Bone marrow (tissue), 2 donors: ENCODE measurements around the gene HCAR3.
"Not testable (repeated sequence)": the region's sequence is repeated elsewhere in the genome, so short reads cannot be mapped to it uniquely, and the experiment has no call there.

Source experiments
- DNase-seq, 2 donors: peaks; one replicate each; lab custom pipeline; 2025; lab: John Stamatoyannopoulos, UW

The HCAR3 gene

GRCh38 chr12:122716658-122717057 lies at the start of gene HCAR3:
Gene HCAR3 (minus strand): TSS chr12:122716811. CDS start chr12:122716737, 74 bp downstream.
- peak in 1 of 2 donors; percentile 25 for DNase-seq

GRCh38 chr12:122757568-122757967 lies 41.0 kb upstream of the HCAR3 start:
- no peak for DNase-seq

GRCh38 chr12:122754790-122755189 lies 38.2 kb upstream of the HCAR3 start:
- DNase-seq, result no peak

- peak in 1 of 2 donors; percentile 23 for DNase-seq
Observed at GRCh38 chr12:122753319-122753650, 36.7 kb upstream of the HCAR3 start.

GRCh38 chr12:122752464-122753318 lies 36.1 kb upstream of the HCAR3 start, which contains the start of gene DENR:
Gene DENR (plus strand): TSS chr12:122752824. CDS start chr12:122753702, 878 bp downstream.
- peak; percentile 93 to 97 for DNase-seq

- DNase-seq, result not testable (repeated sequence)
Observed at GRCh38 chr12:122750781-122751515, 34.3 kb upstream of the HCAR3 start.

- no peak for DNase-seq
Observed at GRCh38 chr12:122749569-122750332, 33.1 kb upstream of the HCAR3 start.

GRCh38 chr12:122747224-122748135 lies 30.9 kb upstream of the HCAR3 start:
- DNase-seq, result no peak

- DNase-seq, result no peak
Observed at GRCh38 chr12:122743895-122744525, 27.4 kb upstream of the HCAR3 start.

GRCh38 chr12:122740351-122740750 lies 23.7 kb upstream of the HCAR3 start:
- DNase-seq, result no peak

GRCh38 chr12:122738571-122738970 lies 22.0 kb upstream of the HCAR3 start:
- DNase-seq, result no peak

- DNase-seq, result no peak
Observed at GRCh38 chr12:122732611-122733010, 16.0 kb upstream of the HCAR3 start.

- no peak for DNase-seq
Observed at GRCh38 chr12:122732170-122732569, 15.6 kb upstream of the HCAR3 start.

- no peak for DNase-seq
Observed at GRCh38 chr12:122730215-122731014, 13.8 kb upstream of the HCAR3 start, which contains the start of gene HCAR1. Gene HCAR1 (minus strand): TSS chr12:122730844. CDS start chr12:122730339, 505 bp downstream.

GRCh38 chr12:122729583-122730214 lies 13.1 kb upstream of the HCAR3 start:
- DNase-seq, result no peak

GRCh38 chr12:122726080-122726558 lies 9.5 kb upstream of the HCAR3 start:
- DNase-seq, result peak in 1 of 2 donors; percentile 90

- DNase-seq, result no peak
Observed at GRCh38 chr12:122725452-122726079, 9.0 kb upstream of the HCAR3 start.

- no peak for DNase-seq
Observed at GRCh38 chr12:122724641-122725243, 8.1 kb upstream of the HCAR3 start.
